Measurements from ENCODE around the gene KRTAP19-6.
"Not testable (repeated sequence)": the region's sequence is repeated elsewhere in the genome, so short reads cannot be mapped to it uniquely, and the experiment has no call there.

The KRTAP19-6 gene

GRCh38 chr21:30505621-30506205 lies 36.0 kb downstream of the KRTAP19-6 start:
- not testable (repeated sequence) for H3K4me3 Mint-ChIP-seq, H3K27me3 Mint-ChIP-seq, H3K27ac Mint-ChIP-seq, H3K9me3 Mint-ChIP-seq, H3K36me3 Mint-ChIP-seq, H3K4me1 Mint-ChIP-seq, DNase-seq
- CTCF ChIA-PET, result interaction anchor here (0.6 to 4.3 kb wide), 8 partner anchors 10 to 1157 kb away, joined by 3 to 23 read pairs (median 3); no protein-coding TSS in a partner anchor

DNA sequence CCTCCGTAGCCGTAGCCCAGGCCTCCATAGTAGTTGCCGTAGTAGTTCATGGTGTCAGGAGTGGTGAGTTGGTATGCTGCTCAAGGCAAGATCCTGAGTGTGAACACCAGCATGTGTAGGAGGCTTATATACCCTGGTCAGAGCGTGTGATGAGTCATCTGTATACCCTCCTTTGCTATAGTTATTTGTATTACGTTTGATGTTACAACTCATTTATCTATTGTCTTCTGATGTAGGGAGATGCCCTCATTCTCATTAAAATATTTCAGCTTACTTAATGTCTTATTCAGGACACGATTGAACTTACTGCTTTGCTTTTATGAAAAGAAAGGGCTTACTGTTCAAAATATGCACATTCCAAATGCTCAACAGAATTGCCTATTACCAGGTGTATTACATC lies 39.6 kb downstream of the KRTAP19-6 start, which contains the start of gene KRTAP19-5:
KRTAP19-5 (minus strand) TSS at position 101 of the 400 bp plus-strand sequence; CDS start at position 50, 51 bp downstream.
- CTCF ChIA-PET, result no interaction called here
- H3K4me3 Mint-ChIP-seq, result no peak within 1 kb of the TSS
- H3K27me3 Mint-ChIP-seq, result no peaks in the 10 kb centered on the region
- no peak for DNase-seq
- no peaks in the 10 kb centered on the region for H3K9me3 Mint-ChIP-seq
- H3K4me1 Mint-ChIP-seq, result no peaks in the 10 kb centered on the region
- H3K36me3 Mint-ChIP-seq, result no peaks in the 10 kb centered on the region
- no peak within 1 kb of the TSS for H3K27ac Mint-ChIP-seq

DNA sequence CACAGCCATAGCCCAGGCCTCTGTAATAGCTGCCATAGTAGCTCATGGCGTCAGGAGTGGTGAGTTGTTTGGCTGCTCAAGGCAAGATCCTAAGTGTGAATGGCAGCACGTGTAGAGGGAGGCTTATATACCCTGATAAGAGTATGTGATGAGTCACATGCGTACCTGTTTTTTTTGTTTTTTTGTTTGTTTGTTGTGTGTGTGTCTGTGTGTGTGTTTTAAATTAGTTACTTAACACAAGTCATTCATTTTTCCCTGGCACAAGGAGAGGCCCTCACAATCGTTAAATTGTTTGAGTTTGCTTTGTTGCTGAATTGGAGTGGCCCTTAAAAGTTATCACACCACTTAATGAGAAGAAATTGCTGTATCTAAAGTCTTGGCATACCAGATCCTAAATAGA lies 44.6 kb downstream of the KRTAP19-6 start, which contains the start of gene KRTAP19-4:
KRTAP19-4 (minus strand) TSS at position 101 of the 400 bp plus-strand sequence; CDS start at position 46, 55 bp downstream.
- H3K4me1 Mint-ChIP-seq, result no peaks in the 10 kb centered on the region
- DNase-seq, result no peak
- H3K4me3 Mint-ChIP-seq, result no peak within 1 kb of the TSS
- CTCF ChIA-PET, result interaction anchor here (0.6 kb wide), 1 partner anchor 27 kb away, joined by 4 read pairs; no protein-coding TSS in a partner anchor
- no peaks in the 10 kb centered on the region for H3K27me3 Mint-ChIP-seq
- no peaks in the 10 kb centered on the region for H3K9me3 Mint-ChIP-seq
- H3K27ac Mint-ChIP-seq, result no peak within 1 kb of the TSS
- no peaks in the 10 kb centered on the region for H3K36me3 Mint-ChIP-seq

GRCh38 chr21:30491963-30492428 lies 49.7 kb downstream of the KRTAP19-6 start, which contains the start of gene KRTAP19-3:
Gene KRTAP19-3, minus strand, starts transcription at chr21:30492013. Its CDS starts 56 bp downstream, at chr21:30491957.
- no peaks in the 10 kb centered on the region for H3K27me3 Mint-ChIP-seq
- H3K4me3 Mint-ChIP-seq, result no peak within 1 kb of the TSS
- CTCF ChIA-PET, result no interaction called here

More at GRCh38 chr21:30491963-30492428, 49.7 kb downstream of the KRTAP19-6 start, which contains the start of gene KRTAP19-3:
- Mint-ChIP-seq H3K4me1 (no peaks in the 10 kb centered on the region), H3K36me3 (no peaks in the 10 kb centered on the region), H3K27ac (no peak within 1 kb of the TSS), H3K9me3 (no peaks in the 10 kb centered on the region)
- no peak for DNase-seq
